ENCODE data around the gene TRMT2A. TPM values are rescaled to one million over a fixed set of nuclear protein-coding genes. Genes with fewer than 3 reads are reported as not detected.

The TRMT2A gene
- total and polyA plus RNA-seq, 10 of the 15 experiments (the other 5 are each of a cell fraction or from before 2014, with no cell fraction given), result 0.29 to 97.0 (median 57.9) TPM

DNA sequence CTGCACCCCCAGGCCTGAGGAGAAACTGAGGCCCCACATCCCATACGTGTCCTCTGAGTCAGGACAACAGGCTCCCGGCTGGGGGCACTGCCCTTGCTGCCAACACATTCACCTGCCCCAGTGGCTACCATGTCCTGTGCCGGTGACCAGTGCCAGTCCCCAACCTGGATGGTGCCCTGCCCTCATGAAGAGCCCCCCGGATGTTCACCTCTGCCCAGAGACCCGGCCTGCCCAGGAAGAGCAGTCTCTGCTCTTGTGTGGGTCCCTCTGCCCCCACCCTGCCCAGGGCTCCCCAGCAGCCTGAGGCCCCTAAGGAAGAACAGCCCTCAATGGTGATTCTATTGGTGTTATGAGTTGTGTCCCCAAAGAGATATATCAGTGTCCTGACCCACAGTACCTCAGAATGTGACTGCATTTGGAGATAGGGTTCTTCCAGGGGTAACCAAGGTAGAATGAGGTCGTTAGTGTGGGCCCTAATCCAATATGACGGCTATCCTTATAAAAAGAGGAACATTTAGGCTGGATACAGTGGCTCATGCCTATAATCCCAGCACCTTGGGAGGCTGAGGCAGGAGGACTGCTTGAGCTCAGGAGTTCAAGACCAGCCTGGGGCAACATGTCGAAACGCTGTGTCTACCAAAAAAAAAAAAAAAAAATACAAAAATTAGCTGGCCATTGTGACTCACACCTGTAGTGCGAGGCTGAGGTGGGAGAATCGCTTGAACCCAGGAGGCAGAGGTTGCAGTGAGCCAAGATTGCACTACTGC lies 50.2 kb downstream of the TRMT2A start:
- SMC1A ChIA-PET (ENCODE audit: uncharacterized antibody, unreplicated experiment), result no interaction called here
- in situ Hi-C loops (cut with MboI) (no loop called here), intact Hi-C loops (cut with micrococcal nuclease; ENCODE audit: unreplicated experiment) (no loop called here)
- H3K4me2 ChIP-seq (ENCODE audit: control insufficient read depth, insufficient read depth), result no peak overlapping the region
- H3K4me1 ChIP-seq (ENCODE audit: control insufficient read depth, insufficient read depth, low read length), result no peaks in the 10 kb centered on the region
- FAIRE-seq (no peak), ATAC-seq (no peak), DNase-seq (ENCODE audit: low read depth, low spot score) (no peak)
- POLR2A ChIA-PET, result no interaction called here
- 92% methylated on average over 11 of the region's 11 CpGs for WGBS (ENCODE audit: insufficient coverage, insufficient replicate concordance, low lambda C conversion rate, missing lambda C conversion rate)
- CTCF ChIA-PET, result interaction anchor here (1.6 kb wide), 1 partner anchor 16 kb away, joined by 3 read pairs; no protein-coding TSS in a partner anchor
- no peaks in the 10 kb centered on the region for H4K20me1 ChIP-seq (ENCODE audit: control insufficient read depth, insufficient read depth)
- H3K9ac ChIP-seq (ENCODE audit: control insufficient read depth, insufficient read depth, low read length), result no peak overlapping the region
- RAD21 ChIA-PET (ENCODE audit: unreplicated experiment), result no interaction called here
- H3K36me3 ChIP-seq (ENCODE audit: control insufficient read depth in 2 of 2, insufficient read depth in 2 of 2, low read length in 1 of 2), result peaks cover 0 to 4% of the 10 kb centered on the region in 2 experiments; a peak in 3 of 4 replicates
- no peaks in the 10 kb centered on the region for H3K27me3 ChIP-seq (replicated peaks in 1 of 2; ENCODE audit: control insufficient read depth in 2 of 2, insufficient read depth in 2 of 2, low read length in 1 of 2)
- H3K4me3 ChIP-seq, result no peak overlapping the region
- TF ChIP-seq MEF2B (IDR thresholded peaks at IDR 0.05; ENCODE audit: partially characterized antibody, poor library complexity, severe bottlenecking), result no peak
- TF ChIP-seq, protein P1, sequence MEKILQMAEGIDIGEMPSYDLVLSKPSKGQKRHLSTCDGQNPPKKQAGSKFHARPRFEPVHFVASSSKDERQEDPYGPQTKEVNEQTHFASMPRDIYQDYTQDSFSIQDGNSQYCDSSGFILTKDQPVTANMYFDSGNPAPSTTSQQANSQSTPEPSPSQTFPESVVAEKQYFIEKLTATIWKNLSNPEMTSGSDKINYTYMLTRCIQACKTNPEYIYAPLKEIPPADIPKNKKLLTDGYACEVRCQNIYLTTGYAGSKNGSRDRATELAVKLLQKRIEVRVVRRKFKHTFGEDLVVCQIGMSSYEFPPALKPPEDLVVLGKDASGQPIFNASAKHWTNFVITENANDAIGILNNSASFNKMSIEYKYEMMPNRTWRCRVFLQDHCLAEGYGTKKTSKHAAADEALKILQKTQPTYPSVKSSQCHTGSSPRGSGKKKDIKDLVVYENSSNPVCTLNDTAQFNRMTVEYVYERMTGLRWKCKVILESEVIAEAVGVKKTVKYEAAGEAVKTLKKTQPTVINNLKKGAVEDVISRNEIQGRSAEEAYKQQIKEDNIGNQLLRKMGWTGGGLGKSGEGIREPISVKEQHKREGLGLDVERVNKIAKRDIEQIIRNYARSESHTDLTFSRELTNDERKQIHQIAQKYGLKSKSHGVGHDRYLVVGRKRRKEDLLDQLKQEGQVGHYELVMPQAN (conservative IDR thresholded peaks at IDR 0.05), result no peak
- no peak for TF ChIP-seq RUNX3 (IDR thresholded peaks at IDR 0.05; ENCODE audit: low read length)
- TF ChIP-seq, protein P2, sequence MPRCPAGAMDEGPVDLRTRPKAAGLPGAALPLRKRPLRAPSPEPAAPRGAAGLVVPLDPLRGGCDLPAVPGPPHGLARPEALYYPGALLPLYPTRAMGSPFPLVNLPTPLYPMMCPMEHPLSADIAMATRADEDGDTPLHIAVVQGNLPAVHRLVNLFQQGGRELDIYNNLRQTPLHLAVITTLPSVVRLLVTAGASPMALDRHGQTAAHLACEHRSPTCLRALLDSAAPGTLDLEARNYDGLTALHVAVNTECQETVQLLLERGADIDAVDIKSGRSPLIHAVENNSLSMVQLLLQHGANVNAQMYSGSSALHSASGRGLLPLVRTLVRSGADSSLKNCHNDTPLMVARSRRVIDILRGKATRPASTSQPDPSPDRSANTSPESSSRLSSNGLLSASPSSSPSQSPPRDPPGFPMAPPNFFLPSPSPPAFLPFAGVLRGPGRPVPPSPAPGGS (IDR thresholded peaks at IDR 0.05; ENCODE audit: borderline replicate concordance, insufficient read depth, low read depth, low read length, poor library complexity, severe bottlenecking), result no peak
- no peak for TF ChIP-seq SPI1 (IDR thresholded peaks at IDR 0.05; ENCODE audit: borderline replicate concordance, insufficient read depth, low read depth, low read length)
- TF ChIP-seq YBX1 (IDR thresholded peaks at IDR 0.05), result no peak
- no peak for TF ChIP-seq CBX5 (IDR thresholded peaks at IDR 0.05; ENCODE audit: low read depth)
- no peak for TF ChIP-seq MTA3 (IDR thresholded peaks at IDR 0.05; ENCODE audit: borderline replicate concordance, low read length)
- no peak for TF ChIP-seq ZNF592 (IDR thresholded peaks at IDR 0.05)
- TF ChIP-seq POLR2AphosphoS2 (IDR thresholded peaks at IDR 0.05; ENCODE audit: low read depth, low read length), result no peak
- H3K27ac ChIP-seq (ENCODE audit: control insufficient read depth, insufficient read depth), result no peak overlapping the region
- H2AFZ ChIP-seq (ENCODE audit: control insufficient read depth, low read depth, low read length), result no peak overlapping the region
- BruUV-seq (replicated peaks), result no TSS peak
- H3K79me2 ChIP-seq (ENCODE audit: control insufficient read depth, insufficient read depth, low read length), result no peaks in the 10 kb centered on the region
- H3K9me3 ChIP-seq (replicated peaks; ENCODE audit: control insufficient read depth, insufficient read depth, low read length), result no peaks in the 10 kb centered on the region

Data from GM12878 (cell line).